Fibroblast of lung (primary cell): Measurements from ENCODE around the gene PRSS37. TPM values are rescaled to one million over a fixed set of nuclear protein-coding genes. Genes with fewer than 3 reads are reported as not detected.

Experiments used
- DNase-seq, 2 donors: peaks; one replicate each; pipeline versions ENCODE4 v3.0.0 to v3.0.0-alpha.2; 2010; ENCODE audit warnings: low read depth in 2 of 2
- H2AFZ ChIP-seq: 2 replicates; pipeline ENCODE4 v1.5.1; 2012; ENCODE audit warnings: low read length, control low read depth, inconsistent platforms
- H3K27ac ChIP-seq: 2 replicates; pipeline ENCODE4 v1.5.1; 2011; ENCODE audit warnings: low read length, control low read depth; ENCODE audit not compliant: insufficient read depth
- H3K27me3 ChIP-seq: 2 replicates; pipeline ENCODE4 v1.5.1; 2011; ENCODE audit warnings: mild to moderate bottlenecking, low read length; ENCODE audit not compliant: control insufficient read depth, insufficient read depth
- H3K36me3 ChIP-seq: 2 replicates; pipeline ENCODE4 v1.5.1; 2011; ENCODE audit warnings: low read length; ENCODE audit not compliant: control insufficient read depth, insufficient read depth
- H3K4me1 ChIP-seq: 2 replicates; pipeline ENCODE4 v1.5.1; 2011; ENCODE audit warnings: low read length; ENCODE audit not compliant: control insufficient read depth, insufficient read depth; ENCODE audit errors: extremely low read depth
- H3K4me2 ChIP-seq: 2 replicates; pipeline ENCODE4 v1.5.1; 2011; ENCODE audit warnings: low read length, control low read depth; ENCODE audit not compliant: insufficient read depth; ENCODE audit errors: extremely low read depth
- H3K4me3 ChIP-seq, 4 experiments: fragments of 200-600 bp in 1 of 4; sonication (generic) in 1 of 4; replicated peaks in 1 of 4; 2 replicates each; pipeline ENCODE4 v1.5.1; 2011 to 2016; ENCODE audit warnings: low read length in 4 of 4, low read depth in 3 of 4, mild to moderate bottlenecking in 3 of 4, control low read depth in 2 of 4, inconsistent platforms in 1 of 4, mixed read lengths in 1 of 4; ENCODE audit not compliant: insufficient read depth in 1 of 4; ENCODE audit errors: control extremely low read depth in 1 of 4
- H3K79me2 ChIP-seq: 2 replicates; pipeline ENCODE4 v1.5.1; 2012; ENCODE audit warnings: mild to moderate bottlenecking, low read length, inconsistent platforms; ENCODE audit not compliant: control insufficient read depth, insufficient read depth
- H3K9ac ChIP-seq: 2 replicates; pipeline ENCODE4 v1.5.1; 2011; ENCODE audit warnings: mild to moderate bottlenecking, low read length, control low read depth; ENCODE audit not compliant: insufficient read depth
- H3K9me3 ChIP-seq: 2 replicates; pipeline ENCODE4 v1.5.1; 2012; ENCODE audit warnings: low read depth, low read length; ENCODE audit not compliant: control insufficient read depth, insufficient read depth
- H4K20me1 ChIP-seq: 2 replicates; pipeline ENCODE4 v1.5.1; 2011; ENCODE audit warnings: low read length; ENCODE audit not compliant: control insufficient read depth, insufficient read depth; ENCODE audit errors: extremely low read depth
- CTCF ChIP-seq, 2 donors: IDR thresholded peaks in 1 of 2; conservative IDR thresholded peaks in 1 of 2; 1 replicate in 1 of 2; 2 replicates in 1 of 2; pipeline ENCODE4 v1.5.1; 2011 to 2012; ENCODE audit warnings: low read length in 2 of 2, control low read depth in 1 of 2, inconsistent platforms in 1 of 2, low read depth in 1 of 2, mild to moderate bottlenecking in 1 of 2
- EZH2 ChIP-seq: IDR thresholded peaks from 2 replicates; pipeline ENCODE4 v1.5.1; 2012; ENCODE audit warnings: low read length, control low read depth, mild to moderate bottlenecking; ENCODE audit errors: missing control alignments
- polyA plus RNA-seq, 2 donors: library from polyadenylated mRNA; depleted of rRNA in 1 of 2; stranded (reverse) in 1 of 2; unstranded in 1 of 2; fragments of >200 nt; gene quantifications; 2 replicates each; pipeline ENCODE4 v1.2.1, GENCODE V29; 2011 to 2012; ENCODE audit warnings: missing spikeins in 1 of 2
- total RNA-seq: library from RNA; depleted of rRNA; stranded (reverse); fragments of >200 nt; gene quantifications from 2 replicates; pipeline ENCODE4 v1.2.1, GENCODE V29; 2014

Gene PRSS37
- total and polyA plus RNA-seq, 2 donors (not counting 1 experiment from before 2014, with no cell fraction given) = not detected

- Histone ChIP-seq H3K4me2 (no peak overlapping the region), H3K4me3 (no peak overlapping the region), H2AFZ (no peak overlapping the region), H3K27ac (no peak overlapping the region), H3K9ac (no peak overlapping the region), H3K27me3 (no peaks in the 10 kb centered on the region), H3K36me3 (no peaks in the 10 kb centered on the region), H4K20me1 (no peaks in the 10 kb centered on the region), H3K4me1 (no peaks in the 10 kb centered on the region), H3K79me2 (no peaks in the 10 kb centered on the region), H3K9me3 (no peaks in the 10 kb centered on the region)
- no peak for DNase-seq
- TF ChIP-seq CTCF (conservative IDR thresholded peaks at IDR 0.05 in 1 of 2, IDR thresholded peaks at IDR 0.05 in 1 of 2; ENCODE audit: low read depth in 1 of 2, low read length in 2 of 2) = no peak
- no peak for TF ChIP-seq EZH2
Measured at GRCh38 chr7:141792526-141792925, 48.8 kb downstream of the PRSS37 start.

- Histone ChIP-seq H3K79me2 (no peaks in the 10 kb centered on the region), H3K9me3 (no peaks in the 10 kb centered on the region), H3K9ac (no peak within 1 kb of the TSS), H3K4me3 (no peak within 1 kb of the TSS), H4K20me1 (no peaks in the 10 kb centered on the region), H3K4me2 (no peak within 1 kb of the TSS), H3K36me3 (no peaks in the 10 kb centered on the region), H3K4me1 (no peaks in the 10 kb centered on the region), H3K27me3 (no peaks in the 10 kb centered on the region), H2AFZ (no peak within 1 kb of the TSS), H3K27ac (no peak within 1 kb of the TSS)
- no peak for DNase-seq
- TF ChIP-seq CTCF (conservative IDR thresholded peaks at IDR 0.05 in 1 of 2, IDR thresholded peaks at IDR 0.05 in 1 of 2; ENCODE audit: low read depth in 1 of 2, low read length in 2 of 2) (no peak), EZH2 (no peak)
Measured at GRCh38 chr7:141789917-141790316, 51.4 kb downstream of the PRSS37 start, which contains the start of gene TAS2R5. TSS of gene TAS2R5 (plus strand) at chr7:141790217. CDS start at chr7:141790362, 145 bp downstream.

- no peaks in the 10 kb centered on the region for H4K20me1 ChIP-seq
- no peaks in the 10 kb centered on the region for H3K9me3 ChIP-seq
- no peak overlapping the region for H2AFZ ChIP-seq
- H3K4me2 ChIP-seq = no peak overlapping the region
- H3K27me3 ChIP-seq = no peaks in the 10 kb centered on the region
- no peak overlapping the region for H3K4me3 ChIP-seq
- TF ChIP-seq EZH2 (no peak), CTCF (conservative IDR thresholded peaks at IDR 0.05 in 1 of 2, IDR thresholded peaks at IDR 0.05 in 1 of 2; ENCODE audit: low read depth in 1 of 2, low read length in 2 of 2) (no peak)
- no peak overlapping the region for H3K9ac ChIP-seq
- no peaks in the 10 kb centered on the region for H3K4me1 ChIP-seq
- H3K79me2 ChIP-seq = no peaks in the 10 kb centered on the region
- DNase-seq = no peak
- no peak overlapping the region for H3K27ac ChIP-seq
- no peaks in the 10 kb centered on the region for H3K36me3 ChIP-seq
Measured at GRCh38 chr7:141788296-141788695, 53.0 kb downstream of the PRSS37 start.

Other genes starting within 250 kb of the PRSS37 start
- 6.1 and 6.9 TPM in 2 replicates for gene DENND11, start 139.3 kb downstream of the PRSS37 start, total RNA-seq
- gene DENND11, start 139.3 kb downstream of the PRSS37 start, polyA plus RNA-seq = 2.4 and 2.7 TPM in 2 replicates
- not detected in 2 replicates for gene WEE2, start 133.1 kb downstream of the PRSS37 start, total RNA-seq
- not detected in 2 replicates for gene WEE2, start 133.1 kb downstream of the PRSS37 start, polyA plus RNA-seq
- 119 and 131 TPM in 2 replicates for gene SSBP1, start 103.1 kb downstream of the PRSS37 start, total RNA-seq
- gene SSBP1, start 103.1 kb downstream of the PRSS37 start, polyA plus RNA-seq = 209 and 212 TPM in 2 replicates
- gene TAS2R3, start 77.4 kb downstream of the PRSS37 start, total RNA-seq = 1.3 and 2.8 TPM in 2 replicates
- gene TAS2R3, start 77.4 kb downstream of the PRSS37 start, polyA plus RNA-seq = 0.06 TPM in 1 of 2 replicates, not detected in the other
- 1.5 TPM in 2 replicates for gene TAS2R4, start 64.8 kb downstream of the PRSS37 start, total RNA-seq
- gene TAS2R4, start 64.8 kb downstream of the PRSS37 start, polyA plus RNA-seq = 0.02 and 0.06 TPM in 2 replicates
- gene TAS2R5, start 51.3 kb downstream of the PRSS37 start, total RNA-seq = 1.0 and 1.3 TPM in 2 replicates
- gene TAS2R5, start 51.3 kb downstream of the PRSS37 start, polyA plus RNA-seq = 0.07 and 0.10 TPM in 2 replicates
- not detected in 2 replicates for gene OR9A4, start 74.9 kb upstream of the PRSS37 start, total RNA-seq
- gene OR9A4, start 74.9 kb upstream of the PRSS37 start, polyA plus RNA-seq = not detected in 2 replicates
- not detected in 2 replicates for gene CLEC5A, start 105.5 kb upstream of the PRSS37 start, total RNA-seq
- gene CLEC5A, start 105.5 kb upstream of the PRSS37 start, polyA plus RNA-seq = not detected in 2 replicates
- not detected in 2 replicates for gene TAS2R38, start 132.3 kb upstream of the PRSS37 start, total RNA-seq
- gene TAS2R38, start 132.3 kb upstream of the PRSS37 start, polyA plus RNA-seq = not detected in 2 replicates
- gene MGAM, start 154.4 kb upstream of the PRSS37 start, total RNA-seq = not detected in 2 replicates
- gene MGAM, start 154.4 kb upstream of the PRSS37 start, polyA plus RNA-seq = 0.15 TPM in 1 of 2 replicates, not detected in the other